Gastrocnemius medialis (tissue), 4 donors: Measurements from ENCODE around the gene ALOX5.

Experiments
- POLR2A ChIP-seq, 2 donors: fragments of 450-650 bp; IDR thresholded peaks; one replicate each; pipeline ENCODE4 v1.6.1; 2017; ENCODE audit warnings: antibody characterized with exemption in 2 of 2, mild to moderate bottlenecking in 2 of 2, moderate library complexity in 2 of 2
- TF ChIP-seq, protein P1 (sequence below), 5 experiments: fragments of 450-650 bp in 3 of 5; fragments of 200-600 bp in 2 of 5; sonication (generic) in 2 of 5; IDR thresholded peaks in 4 of 5; conservative IDR thresholded peaks in 1 of 5; 1 replicate in 4 of 5; 2 replicates in 1 of 5; pipeline ENCODE4 v1.5.1; 2016 to 2019; ENCODE audit warnings: antibody characterized with exemption in 5 of 5, mild to moderate bottlenecking in 3 of 5, moderate library complexity in 3 of 5

- TF ChIP-seq, protein P1, sequence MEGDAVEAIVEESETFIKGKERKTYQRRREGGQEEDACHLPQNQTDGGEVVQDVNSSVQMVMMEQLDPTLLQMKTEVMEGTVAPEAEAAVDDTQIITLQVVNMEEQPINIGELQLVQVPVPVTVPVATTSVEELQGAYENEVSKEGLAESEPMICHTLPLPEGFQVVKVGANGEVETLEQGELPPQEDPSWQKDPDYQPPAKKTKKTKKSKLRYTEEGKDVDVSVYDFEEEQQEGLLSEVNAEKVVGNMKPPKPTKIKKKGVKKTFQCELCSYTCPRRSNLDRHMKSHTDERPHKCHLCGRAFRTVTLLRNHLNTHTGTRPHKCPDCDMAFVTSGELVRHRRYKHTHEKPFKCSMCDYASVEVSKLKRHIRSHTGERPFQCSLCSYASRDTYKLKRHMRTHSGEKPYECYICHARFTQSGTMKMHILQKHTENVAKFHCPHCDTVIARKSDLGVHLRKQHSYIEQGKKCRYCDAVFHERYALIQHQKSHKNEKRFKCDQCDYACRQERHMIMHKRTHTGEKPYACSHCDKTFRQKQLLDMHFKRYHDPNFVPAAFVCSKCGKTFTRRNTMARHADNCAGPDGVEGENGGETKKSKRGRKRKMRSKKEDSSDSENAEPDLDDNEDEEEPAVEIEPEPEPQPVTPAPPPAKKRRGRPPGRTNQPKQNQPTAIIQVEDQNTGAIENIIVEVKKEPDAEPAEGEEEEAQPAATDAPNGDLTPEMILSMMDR (IDR thresholded peaks at IDR 0.05 in 4 of 5, conservative IDR thresholded peaks at IDR 0.05 in 1 of 5), result no peak
- no peak for TF ChIP-seq POLR2A (IDR thresholded peaks at IDR 0.05)
These were observed 59.9 kb downstream of the ALOX5 start for GRCh38 chr10:45433716-45434469.
